HG03457 (cell line): ENCODE results near the gene PLEKHO2.

Source experiments
- ATAC-seq: cut with Tn5 transposase; IDR thresholded peaks from one replicate; pipeline ENCODE4 v1.9.1; 2021; ENCODE audit warnings: moderate number of reproducible peaks; ENCODE audit not compliant: unreplicated experiment

Gene PLEKHO2

DNA sequence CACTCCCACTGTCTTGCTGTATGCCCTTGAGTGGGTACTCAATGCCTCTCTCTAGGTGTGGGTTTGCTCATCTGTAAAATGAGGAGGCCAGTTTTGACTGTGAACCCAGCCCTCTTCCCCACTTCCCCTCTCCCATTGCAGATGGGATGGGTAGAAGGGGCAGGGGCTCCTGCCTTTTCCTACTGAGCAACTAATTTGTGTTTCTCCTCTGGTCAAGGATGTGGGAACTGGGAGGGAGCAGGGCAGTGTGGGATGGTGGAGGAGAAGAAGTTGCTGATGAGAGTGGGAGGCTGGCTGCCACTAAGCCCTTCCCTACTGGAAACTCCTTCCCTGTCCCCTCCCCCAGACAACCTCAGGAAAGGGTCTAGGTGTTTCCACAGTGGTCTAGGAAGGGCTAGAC lies 49.8 kb downstream of the PLEKHO2 start:
- no peak for ATAC-seq

DNA sequence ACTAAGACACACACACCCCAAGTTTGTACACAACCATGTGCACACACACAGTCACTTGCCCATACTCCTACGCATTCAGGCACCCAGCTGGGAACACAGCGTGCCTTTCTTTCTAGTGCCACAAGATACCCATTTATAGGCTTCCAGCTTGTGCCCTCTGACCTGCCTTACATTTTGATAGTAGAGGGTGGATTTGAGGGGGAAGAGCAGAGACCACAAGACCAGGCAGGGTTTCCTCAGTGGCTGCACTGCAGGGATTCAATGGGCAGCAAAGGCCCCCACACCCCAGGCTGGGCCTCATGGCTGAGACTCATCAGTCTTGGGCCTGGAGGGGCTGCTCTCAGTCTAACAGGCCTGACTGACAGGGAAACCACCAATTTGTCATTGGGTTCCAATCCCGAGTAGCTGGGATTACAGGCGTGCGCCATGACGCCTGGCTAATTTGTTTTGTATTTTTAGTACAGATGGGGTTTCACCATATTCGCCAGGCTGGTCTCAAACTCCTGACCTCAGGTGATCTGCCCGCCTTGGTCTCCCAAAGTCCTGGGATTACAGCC lies 51.2 kb downstream of the PLEKHO2 start:
- no peak for ATAC-seq

DNA sequence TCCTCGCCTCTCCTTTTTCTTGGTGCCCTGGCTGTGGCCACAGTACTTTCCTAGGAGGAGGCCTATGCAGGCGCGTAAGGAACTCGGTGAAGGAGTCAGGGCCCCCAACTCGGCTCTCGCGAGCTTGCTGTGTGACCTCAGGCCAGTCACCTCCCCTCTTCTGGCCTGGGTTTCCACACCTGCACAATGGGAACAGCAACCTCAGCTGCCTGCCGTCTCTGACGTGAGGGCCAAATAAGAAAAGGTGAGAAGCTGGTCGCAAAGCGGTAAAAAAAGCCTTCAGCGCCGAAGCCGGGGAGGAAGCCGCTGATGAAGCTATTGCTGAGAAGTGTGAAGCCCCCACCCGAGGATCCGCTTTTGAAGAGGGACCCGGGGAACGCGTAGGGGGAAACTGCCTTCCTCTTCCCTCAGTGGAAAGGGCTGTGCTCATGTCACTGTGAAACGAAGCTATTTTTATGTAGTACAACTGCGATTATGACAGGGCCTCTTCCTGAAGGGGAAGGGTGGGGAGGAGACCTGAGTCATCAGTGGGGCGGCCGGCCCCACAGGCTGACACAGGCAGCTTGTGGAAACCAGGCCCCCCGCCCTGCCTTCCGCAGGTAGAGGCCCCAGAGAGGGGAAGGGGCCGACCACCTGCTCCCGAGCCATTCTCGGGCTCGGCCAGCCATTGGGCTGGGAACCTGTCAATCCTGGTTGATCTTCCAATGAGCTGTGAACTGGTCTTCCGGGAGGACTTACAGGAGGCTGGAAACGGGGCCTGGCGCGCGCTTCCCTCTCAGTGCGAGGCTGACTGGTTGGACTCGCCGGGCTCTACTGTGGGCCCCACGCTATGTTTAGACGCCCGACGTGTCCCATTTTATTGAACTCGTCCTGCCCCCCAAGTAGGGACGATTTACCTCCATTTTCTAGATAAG lies 52.0 kb downstream of the PLEKHO2 start:
- peak; percentile 52 for ATAC-seq

GRCh38 chr15:64894395-64895056 lies 52.8 kb downstream of the PLEKHO2 start:
- no peak for ATAC-seq

- no peak for ATAC-seq
Measured at GRCh38 chr15:64895285-64896065, 53.8 kb downstream of the PLEKHO2 start.

DNA sequence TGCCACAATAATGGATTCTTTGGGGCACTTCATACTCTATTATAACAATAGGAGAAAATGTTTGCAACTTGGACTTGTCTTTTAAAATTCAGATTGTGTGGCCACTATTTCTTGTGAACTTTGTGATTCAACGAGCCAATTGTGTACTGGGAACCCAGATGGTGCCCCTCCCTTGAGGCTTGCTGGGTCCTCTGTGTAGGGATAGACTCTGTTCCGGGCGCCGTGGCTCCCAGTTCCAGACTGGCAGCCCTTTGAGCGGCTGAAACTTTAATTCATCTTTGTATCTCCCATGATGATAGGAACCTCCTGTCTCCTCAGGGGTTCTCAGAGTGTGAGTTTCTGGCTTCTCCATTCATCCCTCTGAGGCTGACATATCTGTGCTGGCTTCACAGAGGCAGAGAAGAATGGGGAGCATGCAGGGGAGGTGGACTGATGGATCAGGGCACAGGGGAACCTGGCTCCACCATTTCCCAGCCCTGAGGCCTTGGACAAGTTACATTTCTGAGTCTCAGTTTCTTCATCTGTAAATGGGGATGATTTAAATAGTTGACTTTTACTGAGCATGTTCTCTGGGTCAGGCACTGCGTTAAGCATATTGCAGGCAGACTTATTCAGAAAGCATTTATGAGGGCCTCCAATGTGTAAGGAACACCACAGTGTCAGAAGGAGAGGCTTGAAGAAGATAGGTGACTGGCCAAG lies 54.8 kb downstream of the PLEKHO2 start:
- no peak for ATAC-seq

GRCh38 chr15:64897345-64897985 lies 55.8 kb downstream of the PLEKHO2 start:
- ATAC-seq, result no peak

DNA sequence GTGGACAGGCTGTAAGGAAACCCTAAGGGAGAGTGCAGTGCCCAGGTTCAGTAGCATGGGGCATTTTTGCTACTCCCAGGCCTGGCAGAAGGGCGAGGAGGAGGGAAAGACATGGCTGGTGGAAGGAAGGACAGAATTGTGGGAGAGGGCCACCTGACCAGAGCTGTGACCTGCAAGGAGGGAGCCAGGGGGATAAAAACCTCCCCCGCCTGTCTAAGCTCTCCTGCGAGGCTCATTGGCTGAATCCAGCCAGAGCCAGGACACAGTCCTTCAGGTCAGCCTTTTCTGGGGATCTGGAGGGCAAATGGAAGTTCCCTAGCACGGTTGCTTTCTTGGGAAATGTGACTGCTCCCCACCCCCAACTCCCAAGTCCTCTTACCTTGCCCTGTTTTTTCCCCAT lies 56.7 kb downstream of the PLEKHO2 start:
- ATAC-seq, result no peak

DNA sequence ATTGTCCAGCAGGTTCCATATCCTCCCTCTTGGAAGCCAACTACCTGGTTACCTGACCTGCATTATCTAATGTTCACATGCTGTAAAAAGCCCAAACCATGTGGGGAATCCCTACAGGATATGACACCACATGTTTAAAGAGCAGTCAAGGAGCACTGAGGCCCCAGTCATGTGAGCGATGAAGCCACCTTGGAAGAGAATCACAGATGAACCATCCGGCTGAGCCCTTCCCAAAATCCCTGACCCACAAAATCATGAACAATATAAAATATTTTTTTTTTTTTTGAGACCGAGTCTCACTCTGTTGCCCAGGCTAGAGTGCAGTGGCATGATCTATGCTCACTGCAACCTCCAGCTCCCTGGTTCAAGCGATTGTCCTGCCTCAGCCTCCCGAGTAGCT lies 59.4 kb downstream of the PLEKHO2 start:
- ATAC-seq, result no peak

GRCh38 chr15:64901914-64902313 lies 60.2 kb downstream of the PLEKHO2 start:
- ATAC-seq, result no peak

- no peak for ATAC-seq
Measured at GRCh38 chr15:64902863-64903262, 61.1 kb downstream of the PLEKHO2 start.

DNA sequence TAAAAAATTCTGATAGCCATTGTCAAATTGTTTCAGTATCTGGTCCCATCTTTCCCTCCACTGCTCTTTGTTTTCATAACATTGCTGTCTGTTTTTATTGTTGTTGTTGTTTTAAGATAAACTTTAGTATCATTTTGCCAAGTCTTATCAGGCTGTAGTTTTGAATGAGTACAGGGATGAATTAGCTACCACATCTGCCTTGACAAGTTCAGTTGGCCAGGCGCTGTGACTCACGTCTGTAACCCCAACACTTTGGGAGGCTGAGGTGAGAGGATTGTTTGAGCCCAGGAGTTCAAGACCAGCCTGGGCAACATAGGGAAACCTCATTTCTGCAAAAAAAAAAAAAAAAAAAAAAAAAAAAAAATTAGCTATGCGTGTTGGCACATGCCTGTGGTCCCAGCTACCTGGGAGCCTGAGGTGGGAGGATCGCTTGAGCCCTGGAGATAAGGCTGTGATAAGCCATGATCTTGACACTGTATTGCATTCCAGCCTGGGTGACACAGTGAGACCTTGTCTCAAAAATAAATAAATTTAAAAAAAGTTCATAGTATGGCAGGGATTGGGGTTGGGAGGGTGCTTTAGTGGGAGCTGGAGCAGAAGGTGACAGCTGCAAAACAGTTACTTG lies 61.7 kb downstream of the PLEKHO2 start:
- no peak for ATAC-seq

DNA sequence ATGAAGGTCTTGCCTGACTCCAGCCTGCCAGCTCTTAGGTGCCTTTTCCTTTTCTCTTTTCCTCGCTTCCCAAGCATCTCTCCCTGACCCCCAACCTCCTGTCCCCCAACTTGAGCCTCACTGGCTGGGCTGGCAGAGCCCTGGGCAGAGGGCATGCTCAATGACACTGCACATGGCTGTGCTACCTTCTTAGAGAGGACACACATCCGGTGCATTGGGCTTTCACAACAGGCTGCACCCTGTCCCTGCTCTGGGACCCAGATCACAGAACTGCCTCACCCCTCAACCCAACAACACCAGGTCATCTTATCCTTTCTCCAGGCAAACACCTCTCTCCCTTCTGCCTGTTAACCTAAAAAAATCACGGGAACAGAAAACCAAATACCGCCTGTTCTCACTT lies 62.5 kb downstream of the PLEKHO2 start:
- ATAC-seq, result no peak

DNA sequence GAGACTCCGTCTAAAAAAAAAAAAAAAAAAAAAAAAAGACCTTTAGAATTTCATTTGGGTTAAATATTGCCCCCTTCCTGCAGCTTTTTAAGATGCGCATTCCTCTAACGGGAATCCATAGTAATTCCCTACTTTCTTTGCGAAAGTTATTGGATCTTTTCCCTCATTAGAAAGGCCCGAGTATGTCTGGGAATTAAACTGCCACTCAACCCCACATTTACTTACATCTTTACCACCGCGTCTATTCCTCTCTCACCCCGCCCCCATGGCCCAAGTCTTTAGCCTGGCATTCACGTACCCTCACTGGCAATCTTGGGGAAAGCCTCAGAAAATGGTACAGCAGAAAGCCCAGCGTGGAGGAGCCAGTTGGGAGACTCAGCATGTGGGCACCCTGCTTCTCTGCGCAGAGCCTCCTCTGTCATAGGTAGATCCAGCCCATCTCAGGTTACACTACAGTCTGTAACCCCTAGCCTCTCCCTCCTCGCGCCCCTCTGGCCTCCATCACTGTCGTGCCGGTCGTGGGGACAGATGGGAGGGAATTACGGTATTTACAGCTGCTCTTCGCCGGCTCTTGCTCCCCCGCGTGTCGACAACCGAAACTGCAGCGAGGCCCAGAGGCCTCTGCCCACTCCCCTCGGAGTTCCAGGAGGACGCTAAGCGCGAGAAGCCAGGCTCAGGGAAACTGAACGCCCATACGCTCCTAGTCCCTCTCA lies 63.6 kb downstream of the PLEKHO2 start:
- ATAC-seq, result no peak

DNA sequence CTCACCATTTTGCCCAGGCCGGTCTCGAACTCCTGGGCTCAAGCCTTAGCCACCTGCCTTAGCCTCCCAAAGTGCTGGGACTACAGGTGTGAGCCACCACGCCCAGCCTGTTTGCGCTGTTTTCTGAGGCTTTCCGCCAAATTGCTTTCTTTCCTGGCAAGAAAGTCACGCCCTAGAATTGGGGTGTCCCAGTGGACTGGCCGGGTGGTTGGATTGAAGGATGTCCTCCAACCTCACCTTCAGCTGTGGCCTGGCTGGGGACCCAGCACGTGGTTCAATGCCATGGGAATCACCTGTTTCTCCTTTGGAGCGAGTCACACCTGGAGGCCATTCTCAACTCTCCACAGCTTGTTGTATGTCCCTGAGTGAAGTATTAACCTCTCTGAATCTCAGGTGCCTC lies 64.2 kb downstream of the PLEKHO2 start:
- ATAC-seq, result no peak

- ATAC-seq, result no peak
Measured at GRCh38 chr15:64906402-64906801, 64.7 kb downstream of the PLEKHO2 start.

- ATAC-seq, result no peak
Measured at GRCh38 chr15:64907991-64908390, 66.3 kb downstream of the PLEKHO2 start.

DNA sequence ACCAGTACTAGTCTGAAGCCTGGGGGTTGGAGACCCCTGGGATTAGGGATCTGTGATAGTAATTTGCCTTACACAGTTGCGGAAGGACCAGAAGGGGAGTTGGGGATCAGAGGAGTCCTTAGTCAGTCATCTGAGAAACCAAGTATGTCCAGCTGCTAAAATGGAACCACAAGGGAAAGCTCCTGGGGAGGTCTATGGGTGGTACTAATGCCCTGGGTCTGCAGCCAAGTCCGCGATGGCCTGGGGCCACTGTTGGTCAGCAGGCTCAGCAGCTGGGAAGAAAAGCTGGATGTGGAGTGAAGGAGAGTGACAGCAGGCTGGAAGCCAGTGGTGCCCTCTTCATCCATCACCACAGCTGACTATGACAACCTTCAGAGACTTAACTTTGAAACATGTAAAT lies 67.8 kb downstream of the PLEKHO2 start:
- no peak for ATAC-seq
